ENCODE data around the gene CNTN1. TPM values are rescaled to one million over a fixed set of nuclear protein-coding genes. Genes with fewer than 3 reads are reported as not detected.

The CNTN1 gene
- total and polyA plus RNA-seq, 2 of the 13 experiments (the other 11 are each of a cell fraction or from before 2014, with no cell fraction given) = 0.01 to 0.07 TPM

DNA sequence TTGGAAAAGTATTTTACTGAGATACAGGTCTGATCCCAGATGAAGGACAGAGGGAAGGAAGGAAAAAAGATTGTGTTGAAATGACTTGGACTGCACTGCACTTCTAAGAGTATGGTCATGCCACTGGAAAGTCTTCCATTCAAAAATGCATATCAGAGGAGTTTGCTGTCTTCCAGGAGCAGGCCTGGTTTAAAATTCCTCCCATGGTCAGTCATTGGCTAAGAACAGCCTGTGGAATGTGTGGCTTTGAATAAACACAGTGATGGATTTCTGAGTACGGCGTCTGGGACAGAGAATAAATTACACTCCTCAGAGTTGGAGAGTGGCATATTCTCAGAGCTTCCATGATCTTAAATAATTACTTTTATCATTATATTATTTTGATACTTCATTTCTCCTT, 250.1 kb downstream of the CNTN1 start (continued):
- TF ChIP-seq, protein P1, sequence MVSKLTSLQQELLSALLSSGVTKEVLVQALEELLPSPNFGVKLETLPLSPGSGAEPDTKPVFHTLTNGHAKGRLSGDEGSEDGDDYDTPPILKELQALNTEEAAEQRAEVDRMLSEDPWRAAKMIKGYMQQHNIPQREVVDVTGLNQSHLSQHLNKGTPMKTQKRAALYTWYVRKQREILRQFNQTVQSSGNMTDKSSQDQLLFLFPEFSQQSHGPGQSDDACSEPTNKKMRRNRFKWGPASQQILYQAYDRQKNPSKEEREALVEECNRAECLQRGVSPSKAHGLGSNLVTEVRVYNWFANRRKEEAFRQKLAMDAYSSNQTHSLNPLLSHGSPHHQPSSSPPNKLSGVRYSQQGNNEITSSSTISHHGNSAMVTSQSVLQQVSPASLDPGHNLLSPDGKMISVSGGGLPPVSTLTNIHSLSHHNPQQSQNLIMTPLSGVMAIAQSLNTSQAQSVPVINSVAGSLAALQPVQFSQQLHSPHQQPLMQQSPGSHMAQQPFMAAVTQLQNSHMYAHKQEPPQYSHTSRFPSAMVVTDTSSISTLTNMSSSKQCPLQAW (CRISPR knock-in tag; IDR thresholded peaks at IDR 0.05) = no peak
- TF ChIP-seq NAIF1 (CRISPR knock-in tag; IDR thresholded peaks at IDR 0.05; ENCODE audit: borderline replicate concordance) (no peak), NFE2L1 (CRISPR knock-in tag; IDR thresholded peaks at IDR 0.05; ENCODE audit: borderline replicate concordance) (no peak), SKI (IDR thresholded peaks at IDR 0.05; ENCODE audit: partially characterized antibody) (no peak), MXD4 (CRISPR knock-in tag; IDR thresholded peaks at IDR 0.05) (no peak), TEAD2 (CRISPR knock-in tag; IDR thresholded peaks at IDR 0.05) (no peak)

DNA sequence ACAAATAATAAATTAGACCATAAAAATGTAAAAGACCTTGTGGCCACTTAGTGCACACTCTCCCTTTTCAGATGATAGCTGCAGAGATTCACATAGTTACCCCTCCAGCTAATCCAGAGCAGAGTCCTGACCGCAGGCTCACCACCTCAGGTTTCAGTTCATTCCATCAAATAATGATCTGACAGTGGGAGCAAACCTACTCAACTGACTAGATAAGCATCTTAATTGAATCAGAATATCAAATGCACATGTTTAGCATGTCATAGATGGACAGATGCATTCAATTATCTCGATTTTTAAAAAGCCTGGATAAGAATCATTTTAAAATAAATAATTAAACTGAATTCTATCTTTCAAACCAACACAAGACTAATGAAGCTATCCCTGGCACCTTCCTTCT, 253.5 kb downstream of the CNTN1 start:
- intact Hi-C loops (cut with micrococcal nuclease; ENCODE audit: unreplicated experiment) = loop anchor here (2.0 kb wide), 1 partner anchor 331 kb away; no protein-coding TSS in a partner anchor
- Histone ChIP-seq H3K9ac (ENCODE audit: insufficient read depth, low read depth, low read length) (no peak overlapping the region), H2AFZ (ENCODE audit: low read length) (no peak overlapping the region), H3K4me1 (ENCODE audit: insufficient read depth, low read length) (no peaks in the 10 kb centered on the region), H3K36me3 (replicated peaks in 1 of 2; ENCODE audit: control insufficient read depth in 1 of 2, insufficient read depth in 2 of 2, low read length in 2 of 2) (no peaks in the 10 kb centered on the region), H3K4me2 (ENCODE audit: low read depth, low read length) (no peak overlapping the region), H3K27me3 (ENCODE audit: control insufficient read depth in 1 of 2, insufficient read depth in 2 of 2, low read length in 2 of 2) (no peaks in the 10 kb centered on the region), H3K79me2 (ENCODE audit: insufficient read depth, low read length) (no peaks in the 10 kb centered on the region), H3K27ac (ENCODE audit: extremely low read length, insufficient read depth, low read length) (no peak overlapping the region), H3K9me3 (ENCODE audit: low read length) (no peaks in the 10 kb centered on the region), H4K20me1 (ENCODE audit: insufficient read depth, low read length) (no peaks in the 10 kb centered on the region), H3K4me3 (replicated peaks in 1 of 3; ENCODE audit: insufficient read depth in 1 of 3, low read depth in 2 of 3, low read length in 3 of 3) (no peak overlapping the region)
- ChIA-PET CTCF (ENCODE audit: low intra/inter-chr PET ratio, low total read pairs) (no interaction called here), POLR2A (no interaction called here)
- ATAC-seq = no peak
- 0% methylated on average over 2 of the region's 2 CpGs for WGBS (ENCODE audit: low lambda C conversion rate)
- DNase-seq (ENCODE audit: low spot score) = no peak
- FAIRE-seq = no peak
- BruUV-seq (replicated peaks) = no TSS peak
- no peak for TF ChIP-seq MAFK (conservative IDR thresholded peaks at IDR 0.05 in 1 of 2, IDR thresholded peaks at IDR 0.05 in 1 of 2; ENCODE audit: low read length in 2 of 2)
- TF ChIP-seq ZNF550 (CRISPR knock-in tag; IDR thresholded peaks at IDR 0.05; ENCODE audit: borderline replicate concordance) = no peak
- no peak for TF ChIP-seq NBN (conservative IDR thresholded peaks at IDR 0.05)
- TF ChIP-seq, protein P2, sequence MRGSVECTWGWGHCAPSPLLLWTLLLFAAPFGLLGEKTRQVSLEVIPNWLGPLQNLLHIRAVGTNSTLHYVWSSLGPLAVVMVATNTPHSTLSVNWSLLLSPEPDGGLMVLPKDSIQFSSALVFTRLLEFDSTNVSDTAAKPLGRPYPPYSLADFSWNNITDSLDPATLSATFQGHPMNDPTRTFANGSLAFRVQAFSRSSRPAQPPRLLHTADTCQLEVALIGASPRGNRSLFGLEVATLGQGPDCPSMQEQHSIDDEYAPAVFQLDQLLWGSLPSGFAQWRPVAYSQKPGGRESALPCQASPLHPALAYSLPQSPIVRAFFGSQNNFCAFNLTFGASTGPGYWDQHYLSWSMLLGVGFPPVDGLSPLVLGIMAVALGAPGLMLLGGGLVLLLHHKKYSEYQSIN (CRISPR knock-in tag; IDR thresholded peaks at IDR 0.05; ENCODE audit: borderline replicate concordance) = no peak
- no peak for TF ChIP-seq CENPT (CRISPR knock-in tag; IDR thresholded peaks at IDR 0.05; ENCODE audit: low read depth)
- no peak for TF ChIP-seq ZNF737 (CRISPR knock-in tag; IDR thresholded peaks at IDR 0.05; ENCODE audit: borderline replicate concordance)
- TF ChIP-seq RELA (CRISPR knock-in tag; IDR thresholded peaks at IDR 0.05) = no peak
- TF ChIP-seq RNF2 (conservative IDR thresholded peaks at IDR 0.05; ENCODE audit: low read depth) = no peak
- TF ChIP-seq SMAD9 (CRISPR knock-in tag; IDR thresholded peaks at IDR 0.05) = no peak
- TF ChIP-seq ZC3H13 (CRISPR knock-in tag; IDR thresholded peaks at IDR 0.05) = no peak
- in situ Hi-C loops (cut with HindIII; ENCODE audit: extremely low pct_ligation_motif_present, low pct_unique_long_range_greater_than_20kb) = loop anchor here (25.0 kb wide), 1 partner anchor 1067 kb away; no protein-coding TSS in a partner anchor

Data from HepG2 (cell line).